Stomach smooth muscle (tissue), 2 donors: ENCODE measurements around the gene DAZAP2.
"Not testable (repeated sequence)": the region's sequence is repeated elsewhere in the genome, so short reads cannot be mapped to it uniquely, and the experiment has no call there.

Source experiments
- H3K27ac ChIP-seq: one replicate; pipeline ENCODE4 v1.7.0; 2013; ENCODE audit warnings: mild to moderate bottlenecking, low read length, inconsistent platforms
- H3K27me3 ChIP-seq, 2 donors: one replicate each; pipeline ENCODE4 v1.7.0; 2013; ENCODE audit warnings: low read length in 2 of 2; ENCODE audit not compliant: insufficient read depth in 2 of 2, control insufficient read depth in 1 of 2
- H3K36me3 ChIP-seq, 2 donors: one replicate each; pipeline ENCODE4 v1.7.0; 2013; ENCODE audit warnings: low read length in 2 of 2; ENCODE audit not compliant: control insufficient read depth in 2 of 2, insufficient read depth in 2 of 2
- H3K4me1 ChIP-seq: one replicate; pipeline ENCODE4 v1.7.0; 2013; ENCODE audit warnings: low read length; ENCODE audit not compliant: control insufficient read depth, insufficient read depth
- H3K4me3 ChIP-seq, 2 donors: one replicate each; pipeline ENCODE4 v1.7.0; 2013; ENCODE audit warnings: low read length in 2 of 2
- H3K9ac ChIP-seq, 2 donors: one replicate each; pipeline ENCODE4 v1.7.0; 2013; ENCODE audit warnings: low read length in 2 of 2, mild to moderate bottlenecking in 1 of 2
- H3K9me3 ChIP-seq, 2 donors: one replicate each; pipeline ENCODE4 v1.7.0; 2013; ENCODE audit warnings: low read length in 2 of 2; ENCODE audit not compliant: control insufficient read depth in 2 of 2
- donor health status: healthy.
- donor health status: Pancreatic carcinoma.

DAZAP2 gene

GRCh38 chr12:51246254-51246853 lies 7.7 kb downstream of the DAZAP2 start:
- peak overlapping the region; percentile 24 for H3K27ac ChIP-seq
- peaks cover 10% of the 10 kb centered on the region for H3K4me1 ChIP-seq
- H3K27me3 ChIP-seq = no peaks in the 10 kb centered on the region
- H3K36me3 ChIP-seq = peaks cover 20% of the 10 kb centered on the region in 2 donors
- H3K9ac ChIP-seq = no peak overlapping the region
- H3K4me3 ChIP-seq = no peak overlapping the region
- H3K9me3 ChIP-seq = no peaks in the 10 kb centered on the region

- no peaks in the 10 kb centered on the region for H3K9me3 ChIP-seq
- no peaks in the 10 kb centered on the region for H3K27me3 ChIP-seq
- H3K9ac ChIP-seq = peak overlapping the region in 1 of 2 donors; percentile 5
- H3K4me1 ChIP-seq = peaks cover 10% of the 10 kb centered on the region
- H3K36me3 ChIP-seq = peaks cover 11 to 12% of the 10 kb centered on the region in 2 donors
- H3K4me3 ChIP-seq = no peak overlapping the region
- H3K27ac ChIP-seq = no peak overlapping the region
Observed at GRCh38 chr12:51247523-51248206, 9.0 kb downstream of the DAZAP2 start.

- Histone ChIP-seq H3K4me1 (no peaks in the 10 kb centered on the region), H3K9ac (no peak overlapping the region), H3K27ac (no peak overlapping the region), H3K4me3 (no peak overlapping the region), H3K27me3 (no peaks in the 10 kb centered on the region), H3K36me3 (no peaks in the 10 kb centered on the region), H3K9me3 (no peaks in the 10 kb centered on the region)
Observed at GRCh38 chr12:51253276-51253675, 14.7 kb downstream of the DAZAP2 start.

GRCh38 chr12:51254536-51254935 lies 15.9 kb downstream of the DAZAP2 start:
- no peak overlapping the region for H3K27ac ChIP-seq
- no peak overlapping the region for H3K9ac ChIP-seq
- no peak overlapping the region for H3K4me3 ChIP-seq
- no peaks in the 10 kb centered on the region for H3K9me3 ChIP-seq
- H3K36me3 ChIP-seq = no peaks in the 10 kb centered on the region
- H3K4me1 ChIP-seq = no peaks in the 10 kb centered on the region
- no peaks in the 10 kb centered on the region for H3K27me3 ChIP-seq

- H3K27me3 ChIP-seq, H3K9ac ChIP-seq, H3K4me1 ChIP-seq, H3K36me3 ChIP-seq, H3K4me3 ChIP-seq, H3K9me3 ChIP-seq, H3K27ac ChIP-seq: not testable (repeated sequence)
Observed at GRCh38 chr12:51259600-51259999, 21.0 kb downstream of the DAZAP2 start.

- H3K4me3 ChIP-seq = no peak overlapping the region
- no peak overlapping the region for H3K27ac ChIP-seq
- no peaks in the 10 kb centered on the region for H3K9me3 ChIP-seq
- no peaks in the 10 kb centered on the region for H3K4me1 ChIP-seq
- H3K27me3 ChIP-seq = no peaks in the 10 kb centered on the region
- H3K36me3 ChIP-seq = no peaks in the 10 kb centered on the region
- H3K9ac ChIP-seq = no peak overlapping the region
Observed at GRCh38 chr12:51262758-51263177, 24.1 kb downstream of the DAZAP2 start.

- no peak overlapping the region for H3K9ac ChIP-seq
- no peaks in the 10 kb centered on the region for H3K27me3 ChIP-seq
- no peak overlapping the region for H3K27ac ChIP-seq
- H3K36me3 ChIP-seq = no peaks in the 10 kb centered on the region
- no peaks in the 10 kb centered on the region for H3K4me1 ChIP-seq
- no peak overlapping the region for H3K4me3 ChIP-seq
- no peaks in the 10 kb centered on the region for H3K9me3 ChIP-seq
Observed at GRCh38 chr12:51263341-51263740, 24.7 kb downstream of the DAZAP2 start.

- no peak overlapping the region for H3K4me3 ChIP-seq
- no peak overlapping the region for H3K27ac ChIP-seq
Observed at GRCh38 chr12:51264297-51264696, 25.7 kb downstream of the DAZAP2 start.

GRCh38 chr12:51265024-51265423 lies 26.4 kb downstream of the DAZAP2 start:
- H3K9ac ChIP-seq = no peak overlapping the region
- no peaks in the 10 kb centered on the region for H3K36me3 ChIP-seq
- H3K4me1 ChIP-seq = peaks cover 5% of the 10 kb centered on the region
- no peaks in the 10 kb centered on the region for H3K9me3 ChIP-seq
- H3K27me3 ChIP-seq = peaks cover 2 to 3% of the 10 kb centered on the region in 2 donors
- no peak overlapping the region for H3K27ac ChIP-seq
- no peak overlapping the region for H3K4me3 ChIP-seq

More at GRCh38 chr12:51264297-51264696, 25.7 kb downstream of the DAZAP2 start:
- Histone ChIP-seq H3K9ac (no peak overlapping the region), H3K9me3 (no peaks in the 10 kb centered on the region), H3K4me1 (peaks cover 1% of the 10 kb centered on the region), H3K36me3 (no peaks in the 10 kb centered on the region), H3K27me3 (peaks cover 0 to 1% of the 10 kb centered on the region in 2 donors)

GRCh38 chr12:51269174-51270066 lies 30.8 kb downstream of the DAZAP2 start:
- Histone ChIP-seq H3K9ac (no peak overlapping the region), H3K27ac (no peak overlapping the region), H3K4me1 (peaks cover 9% of the 10 kb centered on the region), H3K9me3 (no peaks in the 10 kb centered on the region), H3K36me3 (no peaks in the 10 kb centered on the region), H3K4me3 (peak overlapping the region in 1 of 2 donors; percentile 78), H3K27me3 (peaks cover 9 to 14% of the 10 kb centered on the region in 2 donors)
